GM18520 (cell line): Measurements from ENCODE around the gene PDE4C.
A peak's percentile ranks its signal among the peaks of the same experiment; 100 is the strongest.

Source experiments
- ATAC-seq: cut with Tn5 transposase; IDR thresholded peaks from one replicate; pipeline ENCODE4 v1.9.1; 2021; ENCODE audit not compliant: unreplicated experiment

PDE4C gene

GRCh38 chr19:18198374-18198773 is 27.9 kb downstream of the PDE4C start:
- ATAC-seq: no peak

DNA sequence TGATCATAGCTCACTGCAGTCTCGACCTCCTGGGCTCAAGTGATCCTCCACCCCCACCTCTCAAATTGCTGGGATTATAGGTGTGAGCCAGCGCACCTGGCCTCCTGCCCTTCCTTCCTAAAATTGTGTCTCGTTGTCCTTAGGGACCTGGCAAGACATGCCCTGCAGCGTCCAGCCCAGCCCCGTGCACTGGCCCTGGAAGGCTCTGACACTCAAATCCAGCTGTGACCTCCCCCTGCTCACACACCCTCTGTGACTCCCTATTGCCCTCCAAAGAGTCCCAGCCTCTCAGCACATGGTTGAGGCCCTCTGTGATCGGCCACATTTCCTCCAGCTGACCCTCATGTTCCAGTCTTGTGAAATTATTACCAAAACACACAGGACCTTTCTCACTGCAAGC is 28.3 kb downstream of the PDE4C start:
- ATAC-seq: no peak

DNA sequence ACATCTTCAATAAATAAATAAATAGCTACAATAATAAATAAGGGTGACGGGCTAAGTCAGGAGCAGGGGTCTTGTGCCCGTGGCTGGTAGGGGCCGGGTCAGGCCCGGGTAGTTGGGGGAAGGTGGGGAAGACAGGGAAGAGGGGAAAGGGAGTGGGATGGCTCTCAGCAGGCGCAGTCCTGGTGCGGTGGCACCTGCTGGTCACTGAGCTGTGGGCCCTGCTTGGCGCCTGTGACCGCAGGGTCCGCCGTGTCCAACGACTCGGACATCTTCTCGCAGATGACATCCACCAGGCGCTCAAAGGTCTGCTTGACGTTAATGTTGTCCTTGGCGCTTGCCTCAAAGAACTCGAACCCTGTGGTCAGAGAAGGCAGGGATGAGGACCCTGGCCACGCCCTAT is 28.9 kb downstream of the PDE4C start:
- no peak for ATAC-seq

GRCh38 chr19:18196511-18196845 is 29.8 kb downstream of the PDE4C start:
- no peak for ATAC-seq

DNA sequence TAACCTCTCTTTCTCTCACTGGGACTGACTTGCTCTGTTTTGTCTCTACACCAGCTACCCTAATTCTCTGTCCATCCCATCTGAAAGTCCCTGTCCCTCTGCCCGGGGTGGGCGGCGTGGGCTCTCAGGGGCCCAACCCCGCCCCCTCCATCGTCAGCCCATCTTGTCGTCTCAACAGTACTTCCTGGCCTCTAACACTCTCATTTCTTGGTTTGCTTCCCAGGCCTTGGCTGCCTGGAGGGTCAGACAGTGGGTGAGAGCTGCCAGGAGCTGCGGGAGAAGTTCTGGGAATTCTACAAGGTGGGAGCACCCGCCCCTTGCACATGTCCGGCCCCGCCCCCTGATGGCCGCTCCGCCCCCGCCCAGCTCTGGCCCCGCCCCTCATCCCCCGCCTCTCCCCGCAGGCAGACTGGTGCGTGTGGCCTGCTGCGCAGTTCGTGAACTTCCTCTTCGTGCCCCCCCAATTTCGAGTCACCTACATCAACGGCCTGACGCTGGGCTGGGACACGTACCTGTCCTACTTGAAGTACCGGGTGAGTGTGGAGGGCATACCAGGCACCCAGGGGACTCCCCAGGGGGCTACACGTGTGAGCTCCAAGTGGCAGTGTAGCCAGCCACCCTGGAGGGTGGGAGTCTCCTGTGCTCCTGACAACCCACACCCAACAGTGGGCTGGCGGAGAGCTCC is 31.5 kb downstream of the PDE4C start:
- no peak for ATAC-seq

DNA sequence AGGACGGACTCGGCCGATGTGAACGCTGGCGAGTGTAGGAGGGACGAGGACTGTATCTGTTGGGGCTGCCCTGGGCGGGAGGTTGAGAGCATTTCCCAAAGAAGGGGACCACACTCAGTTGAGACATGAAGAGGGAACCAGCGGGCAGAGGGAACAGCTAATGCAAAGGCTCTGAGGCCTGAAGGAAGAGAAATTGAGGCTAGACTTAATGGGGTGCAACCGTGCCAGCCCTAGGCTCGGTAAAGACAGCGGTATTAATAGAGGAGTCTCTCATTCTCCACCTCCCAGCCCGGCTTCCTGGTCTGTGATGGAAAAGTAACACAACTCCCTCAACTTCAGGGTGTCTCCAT is 32.1 kb downstream of the PDE4C start:
- ATAC-seq: no peak

DNA sequence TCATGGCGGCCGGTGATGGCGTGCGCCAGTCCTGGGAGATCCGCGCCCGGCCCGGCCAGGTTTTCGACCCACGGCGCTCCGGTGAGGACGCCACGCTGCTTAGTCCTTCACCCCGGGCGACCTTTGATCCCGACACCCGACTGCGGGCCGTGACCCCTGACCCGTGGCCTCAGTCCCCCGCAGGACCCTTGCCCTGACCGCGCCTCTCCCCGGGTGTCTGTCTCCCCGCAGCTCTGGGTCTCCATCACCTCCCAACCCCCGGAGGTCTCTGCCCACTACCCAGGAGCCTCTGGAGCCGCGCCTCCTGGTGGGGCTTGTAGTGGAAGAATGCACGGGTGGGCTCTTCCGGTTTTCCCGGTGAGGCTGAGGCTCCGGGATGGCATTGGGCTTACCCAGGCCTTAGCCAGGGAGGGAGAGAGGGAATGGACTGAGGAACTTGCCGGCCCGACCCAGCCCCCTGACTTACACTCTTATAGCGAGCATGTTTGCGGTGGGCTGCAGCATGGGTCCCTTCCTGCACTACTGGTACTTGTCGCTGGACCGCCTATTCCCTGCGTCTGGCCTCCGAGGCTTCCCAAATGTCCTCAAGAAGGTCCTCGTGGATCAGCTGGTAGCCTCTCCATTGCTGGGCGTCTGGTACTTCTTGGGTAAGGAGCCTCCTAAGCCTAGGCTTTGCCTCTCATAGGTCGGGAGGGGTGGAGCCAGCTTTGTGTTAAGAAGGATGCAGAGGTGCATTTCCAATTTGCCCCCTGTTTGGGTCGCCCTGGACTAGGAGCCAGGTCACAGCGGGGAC is 32.7 kb downstream of the PDE4C start:
- no peak for ATAC-seq

- ATAC-seq: peak; percentile 76
These were observed 33.4 kb downstream of the PDE4C start, which contains the start of gene MPV17L2 for GRCh38 chr19:18192673-18193387. Gene MPV17L2, plus strand, starts transcription at chr19:18193218. Its CDS starts 64 bp downstream, at chr19:18193282.

GRCh38 chr19:18191640-18192062 is 34.6 kb downstream of the PDE4C start:
- no peak for ATAC-seq

DNA sequence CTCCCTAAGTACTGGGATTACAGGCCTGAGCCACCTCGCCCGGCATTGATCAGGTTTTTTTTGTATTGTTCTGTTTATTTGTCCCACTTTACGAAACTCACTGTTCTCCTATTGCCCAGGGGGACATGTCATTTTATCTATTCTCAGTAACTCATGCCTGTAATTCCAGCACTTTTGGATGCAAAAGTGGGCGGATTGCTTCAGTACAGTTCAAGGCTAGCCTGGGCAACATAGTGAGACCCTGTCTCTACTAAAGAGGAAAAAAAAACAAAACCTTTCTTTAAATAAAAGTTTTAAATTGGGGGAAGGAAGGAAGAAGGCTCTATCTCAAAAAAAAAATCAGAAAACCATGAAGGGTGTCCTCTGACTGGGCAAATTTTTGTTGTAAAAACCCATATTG is 36.0 kb downstream of the PDE4C start:
- no peak for ATAC-seq

DNA sequence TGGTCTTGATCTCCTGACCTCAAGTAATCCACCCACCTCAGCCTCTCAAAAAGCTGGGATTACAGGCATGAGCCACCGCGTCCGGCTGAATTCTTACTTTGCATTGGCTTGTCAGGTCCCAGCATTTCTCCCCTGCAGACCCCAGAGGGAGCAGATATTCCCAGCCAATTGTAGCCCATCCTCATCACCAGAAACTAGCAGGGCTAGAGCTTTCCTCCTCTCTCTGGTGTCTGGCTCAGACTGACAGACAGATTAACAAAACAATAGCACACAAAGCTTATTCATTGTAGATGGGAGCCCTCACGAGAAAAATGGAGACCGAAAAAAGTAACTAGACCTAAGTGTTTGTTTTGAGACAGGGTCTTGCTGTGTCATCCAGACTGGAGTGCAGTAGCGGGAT is 40.7 kb downstream of the PDE4C start:
- no peak for ATAC-seq

DNA sequence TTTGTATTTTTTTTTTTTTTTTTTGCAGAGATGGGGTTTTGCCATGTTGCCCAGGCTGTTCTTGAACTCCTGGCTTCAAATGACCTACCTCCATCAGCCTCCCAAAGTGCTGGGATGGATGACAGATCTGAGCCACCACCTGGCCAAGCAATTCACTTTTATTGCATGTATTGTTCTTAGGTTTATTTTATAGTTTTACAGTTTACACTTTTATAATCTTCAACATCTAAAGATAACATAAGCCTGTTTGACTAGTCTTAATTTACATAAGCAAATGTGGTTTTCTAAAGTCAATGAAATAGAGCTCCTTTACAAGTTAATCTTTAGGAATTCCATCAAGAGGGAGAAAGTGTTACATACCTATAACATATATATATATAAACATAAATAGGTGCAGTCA is 42.7 kb downstream of the PDE4C start:
- no peak for ATAC-seq

GRCh38 chr19:18179957-18180356 is 46.3 kb downstream of the PDE4C start:
- ATAC-seq: no peak

- no peak for ATAC-seq
These were observed 49.6 kb downstream of the PDE4C start for GRCh38 chr19:18176367-18177310.

GRCh38 chr19:18174983-18175382 is 51.3 kb downstream of the PDE4C start:
- no peak for ATAC-seq
